K562 (cell line): ENCODE measurements around the gene WASHC4. TPM values are rescaled to one million over a fixed set of nuclear protein-coding genes. Genes with fewer than 3 reads are reported as not detected.

ENCODE experiments used
- ATAC-seq: fragments of 200-7000 bp; cut with Tn5 transposase; 3 replicates; pipeline ENCODE4 v1.9.1; 2020; ENCODE audit warnings: moderate library complexity
- BruUV-seq: library from RNA; stranded (reverse); fragments of 400-500 nt; replicated peaks from 2 replicates; lab custom pipeline; 2021; lab: Mats Ljungman, UMichigan
- CTCF ChIA-PET: fragments of 300-600 bp; formaldehyde crosslinking; extraction: SDS; loops from one replicate; lab custom pipeline; 2021; ENCODE audit warnings: low intra/inter-chr PET ratio; lab: Yijun Ruan, JAX
- POLR2A ChIA-PET: fragments of 300-600, 350-650 bp; sonication (Branson Sonifier 250); formaldehyde crosslinking; extraction: SDS; loops from one replicate; lab custom pipeline; 2021; ENCODE audit warnings: antibody characterized with exemption, inconsistent platforms; lab: Yijun Ruan, JAX
- DNase-seq, 4 experiments: peaks; one replicate each; pipeline versions ENCODE4 v3.0.0 to v3.0.0-alpha.2; 2011 to 2018; ENCODE audit warnings: low spot score in 3 of 4, mixed read lengths in 3 of 4; ENCODE audit errors: extremely low read depth in 1 of 4
- FAIRE-seq: peaks from 2 replicates; lab custom pipeline; 2011; peaks lifted over from hg19 to GRCh38; lab: Jason Lieb, UNC
- H2AFZ ChIP-seq: 2 replicates; pipeline ENCODE4 v1.6.0; 2011; ENCODE audit warnings: low read depth, low read length, control low read depth, inconsistent platforms
- H3K27ac ChIP-seq: fragments of 200-600 bp; 3 replicates; pipeline ENCODE4 v1.8.0; 2011; ENCODE audit warnings: low read depth, mild to moderate bottlenecking, control low read depth, inconsistent platforms, low read length, moderate library complexity, mixed read lengths; ENCODE audit errors: extremely low read depth
- H3K27me3 ChIP-seq, 2 experiments: fragments of 300-600 bp in 1 of 2; 2 replicates in 1 of 2; 3 replicates in 1 of 2; pipeline versions ENCODE4 v1.6.0 to v1.8.0; 2011; ENCODE audit warnings: inconsistent platforms in 2 of 2, low read length in 2 of 2, mild to moderate bottlenecking in 1 of 2, mixed read lengths in 1 of 2, moderate library complexity in 1 of 2; ENCODE audit not compliant: control insufficient read depth in 2 of 2, insufficient read depth in 2 of 2
- H3K36me3 ChIP-seq: fragments of 300-600 bp; 3 replicates; pipeline ENCODE4 v1.8.0; 2011; ENCODE audit warnings: mild to moderate bottlenecking, low read length, inconsistent platforms; ENCODE audit not compliant: control insufficient read depth, insufficient read depth
- H3K4me1 ChIP-seq, 2 experiments: fragments of 200-600 bp in 1 of 2; replicated peaks in 1 of 2; 2 replicates in 1 of 2; 3 replicates in 1 of 2; pipeline versions ENCODE4 v1.5.1 to v1.8.0; 2011; ENCODE audit warnings: inconsistent platforms in 2 of 2, low read length in 2 of 2, mild to moderate bottlenecking in 1 of 2, mixed read lengths in 1 of 2, moderate library complexity in 1 of 2; ENCODE audit not compliant: control insufficient read depth in 2 of 2, insufficient read depth in 2 of 2
- H3K4me2 ChIP-seq: 2 replicates; pipeline ENCODE4 v1.6.1; 2011; ENCODE audit warnings: low read length, control low read depth, inconsistent platforms, mixed read lengths; ENCODE audit not compliant: insufficient read depth
- H3K4me3 ChIP-seq: fragments of 200-600 bp; sonication (generic), shearing (Covaris generic); 2 replicates; pipeline ENCODE4 v1.5.1; 2016; ENCODE audit warnings: control low read depth, inconsistent platforms
- H3K79me2 ChIP-seq: fragments of 200-600 bp; 3 replicates; pipeline ENCODE4 v1.8.0; 2011; ENCODE audit warnings: low read length, inconsistent platforms; ENCODE audit not compliant: control insufficient read depth, insufficient read depth
- H3K9ac ChIP-seq, 2 experiments: 2 replicates each; pipeline versions ENCODE4 v1.6.0 to v1.6.1; 2011; ENCODE audit warnings: low read depth in 2 of 2, low read length in 2 of 2, control low read depth in 1 of 2, inconsistent platforms in 1 of 2, mild to moderate bottlenecking in 1 of 2, mixed read lengths in 1 of 2; ENCODE audit not compliant: insufficient read depth in 1 of 2
- H3K9me1 ChIP-seq: one replicate; pipeline ENCODE4 v1.6.0; 2011; ENCODE audit warnings: inconsistent platforms, mild to moderate bottlenecking, low read length, moderate library complexity; ENCODE audit not compliant: control insufficient read depth, insufficient read depth
- H3K9me3 ChIP-seq: replicated peaks from 2 replicates; pipeline ENCODE4 v1.5.1; 2011; ENCODE audit warnings: low read depth, low read length, inconsistent platforms; ENCODE audit not compliant: control insufficient read depth, insufficient read depth
- H4K20me1 ChIP-seq: replicated peaks from 2 replicates; pipeline ENCODE4 v1.6.1; 2011; ENCODE audit warnings: low read length, inconsistent platforms, mixed read lengths; ENCODE audit not compliant: control insufficient read depth, insufficient read depth
- BACH1 ChIP-seq: fragments of 200-800 bp; sonication (Bioruptor generic); IDR thresholded peaks from 2 replicates; pipeline ENCODE4 v1.6.1; 2016; ENCODE audit warnings: missing genetic modification characterization, missing compliant biosample characterization
- COPS2 ChIP-seq: fragments of 450-650 bp; conservative IDR thresholded peaks from 2 replicates; pipeline ENCODE4 v1.6.1; 2016; ENCODE audit warnings: mild to moderate bottlenecking, moderate library complexity
- ETV1 ChIP-seq: fragments of 450-650 bp; conservative IDR thresholded peaks from 2 replicates; pipeline ENCODE4 v1.6.1; 2016; ENCODE audit warnings: missing genetic modification characterization, control low read depth, low read depth, missing compliant biosample characterization
- ETV5 ChIP-seq: sonication (generic); formaldehyde crosslinking; IDR thresholded peaks from 2 replicates; pipeline ENCODE4 v1.4.0; 2020; ENCODE audit warnings: low read depth, mild to moderate bottlenecking, missing genetic modification reagents
- HNRNPK ChIP-seq: fragments of 200-400 bp; formaldehyde crosslinking; IDR thresholded peaks from one replicate; pipeline ENCODE4 v1.6.1; 2018; ENCODE audit warnings: mild to moderate bottlenecking, low read depth, low read length; ENCODE audit not compliant: poor library complexity, severe bottlenecking
- HNRNPUL1 ChIP-seq: fragments of 200-400 bp; formaldehyde crosslinking; IDR thresholded peaks from 2 replicates; pipeline ENCODE4 v1.6.1; 2017; ENCODE audit warnings: low read length
- KAT8 ChIP-seq: fragments of 450-650 bp; IDR thresholded peaks from 2 replicates; pipeline ENCODE4 v1.6.1; 2016; ENCODE audit warnings: low read depth, mild to moderate bottlenecking
- MAFF ChIP-seq: IDR thresholded peaks from 2 replicates; pipeline ENCODE4 v1.6.1; 2012; ENCODE audit warnings: low read length, improper control_type of control experiment
- MLLT1 ChIP-seq, 2 experiments: fragments of 450-650 bp; IDR thresholded peaks; 2 replicates each; pipeline ENCODE4 v1.6.1; 2016
- MTA2 ChIP-seq: fragments of 450-650 bp; IDR thresholded peaks from 2 replicates; pipeline ENCODE4 v1.6.1; 2016; ENCODE audit warnings: low read depth
- NEUROD1 ChIP-seq: fragments of 150-350 bp; IDR thresholded peaks from 2 replicates; pipeline ENCODE4 v1.6.1; 2014; ENCODE audit warnings: borderline replicate concordance, low read length, low read depth; ENCODE audit not compliant: partially characterized antibody
- NFE2L1 ChIP-seq: fragments of 450-650 bp; IDR thresholded peaks from 2 replicates; pipeline ENCODE4 v1.6.1; 2016; ENCODE audit warnings: missing genetic modification characterization, low read depth, mild to moderate bottlenecking, missing compliant biosample characterization, moderate library complexity, borderline replicate concordance
- NR3C1 ChIP-seq: sonication (generic); formaldehyde crosslinking; IDR thresholded peaks from 2 replicates; pipeline ENCODE4 v1.8.1; 2022; ENCODE audit warnings: missing genetic modification reagents
- NRF1 ChIP-seq, 2 experiments: fragments of 450-650 bp; IDR thresholded peaks in 1 of 2; conservative IDR thresholded peaks in 1 of 2; 2 replicates each; pipeline ENCODE4 v1.6.1; 2014; ENCODE audit warnings: mild to moderate bottlenecking in 2 of 2
- RNF2 ChIP-seq: sonication (generic); IDR thresholded peaks from 2 replicates; pipeline ENCODE4 v1.6.1; 2016
- ZFP91 ChIP-seq: sonication (generic); formaldehyde crosslinking; IDR thresholded peaks from 2 replicates; pipeline ENCODE4 v1.8.0; 2022; ENCODE audit warnings: mild to moderate bottlenecking, missing genetic modification reagents
- ZNF165 ChIP-seq: fragments of 250-450 bp; sonication (Bioruptor Pico); IDR thresholded peaks from 2 replicates; pipeline ENCODE4 v1.4.0; 2020; ENCODE audit warnings: borderline replicate concordance
- ZNF668 ChIP-seq: fragments of 250-450 bp; sonication (Bioruptor Pico); IDR thresholded peaks from 2 replicates; pipeline ENCODE4 v1.8.0; 2022; ENCODE audit warnings: mild to moderate bottlenecking, inconsistent platforms
- ZNF76 ChIP-seq: fragments of 250-450 bp; sonication (Bioruptor Pico); IDR thresholded peaks from 2 replicates; pipeline ENCODE4 v1.4.0; 2020; ENCODE audit warnings: mild to moderate bottlenecking, moderate library complexity, borderline replicate concordance
- ZNF780A ChIP-seq: fragments of 250-450 bp; sonication (Bioruptor Pico); IDR thresholded peaks from 2 replicates; pipeline ENCODE4 v1.5.0; 2021; ENCODE audit warnings: mild to moderate bottlenecking
- WGBS: fragments of 100-300 bp; shearing (Covaris generic); methylation state at CpG from one replicate; pipeline ENCODE4 v1.1.6; 2016; ENCODE audit warnings: low coverage, mixed read lengths; ENCODE audit not compliant: insufficient coverage; ENCODE audit errors: missing lambda C conversion rate; 5-methylcytosine and 5-hydroxymethylcytosine counted together
- in situ Hi-C: fragments of 300-500 bp; cut with MboI; formaldehyde crosslinking; loops from 4 replicates; pipeline ENCODE4 v1.15.0; 2018; ENCODE audit warnings: inconsistent platforms, mixed read lengths
- intact Hi-C: fragments of 100-400 bp; cut with micrococcal nuclease; formaldehyde crosslinking; loops from 2 replicates; pipeline ENCODE4 v1.14.2; 2022
- polyA plus RNA-seq, 8 experiments: library from polyadenylated mRNA; depleted of rRNA in 4 of 8; stranded (reverse) in 5 of 8; unstranded in 3 of 8; fragments of >200 nt; fragmentation: Nextera tagmentation in 2 of 8; fragmentation: Illumina TruSeq in 1 of 8; extraction: Ambion mirVana in 2 of 8; extraction: Trizol in 1 of 8; gene quantifications; 2 replicates each; pipeline versions ENCODE4 v1.2.1 to v1.2.3, GENCODE V29; 2011 to 2014; ENCODE audit warnings: inconsistent platforms in 1 of 8, missing spikeins in 1 of 8
- total RNA-seq, 7 experiments: library from RNA; depleted of rRNA in 6 of 7; stranded (reverse); fragments of >200 nt in 6 of 7; fragmentation: Illumina TruSeq in 2 of 7; extraction: Trizol in 2 of 7; gene quantifications; 2 replicates each; pipeline versions ENCODE4 v1.2.1 to v1.2.3, GENCODE V29; 2011 to 2021; ENCODE audit warnings: low replicate concordance in 1 of 7

The WASHC4 gene
- total and polyA plus RNA-seq, 9 of the 15 experiments (the other 6 are each of a cell fraction or from before 2014, with no cell fraction given), result 12.5 to 38.5 (median 21.3) TPM

- Histone ChIP-seq H3K9me3 (no peaks in the 10 kb centered on the region), H3K27me3 (no peaks in the 10 kb centered on the region), H3K9me1 (no peaks in the 10 kb centered on the region), H3K9ac (no peak overlapping the region), H3K36me3 (peaks cover 81% of the 10 kb centered on the region), H3K4me1 (no peaks in the 10 kb centered on the region), H3K4me3 (no peak overlapping the region), H4K20me1 (no peaks in the 10 kb centered on the region), H3K79me2 (no peaks in the 10 kb centered on the region), H3K27ac (no peak overlapping the region), H3K4me2 (no peak overlapping the region), H2AFZ (no peak overlapping the region)
- intact Hi-C loops, result no loop called here
- DNase-seq (peak in 3 of 4 experiments; percentile 11 to 15 (median 13)), FAIRE-seq (peak; percentile 15), ATAC-seq (peak; percentile 68)
- WGBS, result 19% methylated on average over 2 of the region's 2 CpGs
- BruUV-seq, result no TSS peak
- ChIA-PET POLR2A (interaction anchor here (1.8 to 1.9 kb wide), 2 partner anchors 12 kb away, joined by 5 to 8 read pairs; partner anchors contain the start of gene WASHC4), CTCF (no interaction called here)
- in situ Hi-C loops, result no loop called here
- no peak for TF ChIP-seq NR3C1
- no peak for TF ChIP-seq HNRNPK
- no peak for TF ChIP-seq ETV1 (tag)
- no peak for TF ChIP-seq BACH1
- peak; percentile 44; the same call in 1 of the 2 replicates for TF ChIP-seq NFE2L1 (tag)
- no peak for TF ChIP-seq COPS2
- no peak for TF ChIP-seq NRF1 (conservative IDR thresholded peaks at IDR 0.05 in 1 of 2, IDR thresholded peaks at IDR 0.05 in 1 of 2)
- TF ChIP-seq ZNF76, result no peak
- TF ChIP-seq RNF2, result no peak
- TF ChIP-seq MAFF, result peak; percentile 63; the same call in 1 of the 2 replicates
- TF ChIP-seq ZNF165, result no peak
- no peak for TF ChIP-seq ZNF668 (CRISPR knock-in tag)
- TF ChIP-seq ZFP91 (CRISPR knock-in tag), result no peak
- TF ChIP-seq HNRNPUL1, result no peak
- TF ChIP-seq MLLT1 (IDR thresholded peaks at IDR 0.05), result no peak
- TF ChIP-seq NEUROD1, result no peak
- TF ChIP-seq KAT8, result no peak
- no peak for TF ChIP-seq ETV5 (CRISPR knock-in tag)
- no peak for TF ChIP-seq ZNF780A
- no peak for TF ChIP-seq MTA2
Measured at GRCh38 chr12:105120551-105120950, 13.0 kb downstream of the WASHC4 start.
